ENCODE data around the gene ATP13A3.
"Not testable (repeated sequence)": the region's sequence is repeated elsewhere in the genome, so short reads cannot be mapped to it uniquely, and the experiment has no call there.

- TF ChIP-seq TCF7 (CRISPR knock-in tag; IDR thresholded peaks at IDR 0.05; ENCODE audit: low read depth); CTCF (IDR thresholded peaks at IDR 0.05); SMAD3 (CRISPR knock-in tag; IDR thresholded peaks at IDR 0.05; ENCODE audit: borderline replicate concordance): not testable (repeated sequence)
- TF ChIP-seq, protein P1, sequence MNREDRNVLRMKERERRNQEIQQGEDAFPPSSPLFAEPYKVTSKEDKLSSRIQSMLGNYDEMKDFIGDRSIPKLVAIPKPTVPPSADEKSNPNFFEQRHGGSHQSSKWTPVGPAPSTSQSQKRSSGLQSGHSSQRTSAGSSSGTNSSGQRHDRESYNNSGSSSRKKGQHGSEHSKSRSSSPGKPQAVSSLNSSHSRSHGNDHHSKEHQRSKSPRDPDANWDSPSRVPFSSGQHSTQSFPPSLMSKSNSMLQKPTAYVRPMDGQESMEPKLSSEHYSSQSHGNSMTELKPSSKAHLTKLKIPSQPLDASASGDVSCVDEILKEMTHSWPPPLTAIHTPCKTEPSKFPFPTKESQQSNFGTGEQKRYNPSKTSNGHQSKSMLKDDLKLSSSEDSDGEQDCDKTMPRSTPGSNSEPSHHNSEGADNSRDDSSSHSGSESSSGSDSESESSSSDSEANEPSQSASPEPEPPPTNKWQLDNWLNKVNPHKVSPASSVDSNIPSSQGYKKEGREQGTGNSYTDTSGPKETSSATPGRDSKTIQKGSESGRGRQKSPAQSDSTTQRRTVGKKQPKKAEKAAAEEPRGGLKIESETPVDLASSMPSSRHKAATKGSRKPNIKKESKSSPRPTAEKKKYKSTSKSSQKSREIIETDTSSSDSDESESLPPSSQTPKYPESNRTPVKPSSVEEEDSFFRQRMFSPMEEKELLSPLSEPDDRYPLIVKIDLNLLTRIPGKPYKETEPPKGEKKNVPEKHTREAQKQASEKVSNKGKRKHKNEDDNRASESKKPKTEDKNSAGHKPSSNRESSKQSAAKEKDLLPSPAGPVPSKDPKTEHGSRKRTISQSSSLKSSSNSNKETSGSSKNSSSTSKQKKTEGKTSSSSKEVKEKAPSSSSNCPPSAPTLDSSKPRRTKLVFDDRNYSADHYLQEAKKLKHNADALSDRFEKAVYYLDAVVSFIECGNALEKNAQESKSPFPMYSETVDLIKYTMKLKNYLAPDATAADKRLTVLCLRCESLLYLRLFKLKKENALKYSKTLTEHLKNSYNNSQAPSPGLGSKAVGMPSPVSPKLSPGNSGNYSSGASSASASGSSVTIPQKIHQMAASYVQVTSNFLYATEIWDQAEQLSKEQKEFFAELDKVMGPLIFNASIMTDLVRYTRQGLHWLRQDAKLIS (CRISPR knock-in tag; IDR thresholded peaks at IDR 0.05; ENCODE audit: borderline replicate concordance) = not testable (repeated sequence)
These were observed 33.9 kb upstream of the ATP13A3 start for GRCh38 chr3:194520682-194521162.

Data from WTC11 (cell line).